Measurements from ENCODE around the gene TIMM29. TPM values are rescaled to one million over a fixed set of nuclear protein-coding genes. Genes with fewer than 3 reads are reported as not detected.

TIMM29 gene
- total and polyA plus RNA-seq, 2 of the 13 experiments (the other 11 are each of a cell fraction or from before 2014, with no cell fraction given) = 7.1 to 33.8 TPM

DNA sequence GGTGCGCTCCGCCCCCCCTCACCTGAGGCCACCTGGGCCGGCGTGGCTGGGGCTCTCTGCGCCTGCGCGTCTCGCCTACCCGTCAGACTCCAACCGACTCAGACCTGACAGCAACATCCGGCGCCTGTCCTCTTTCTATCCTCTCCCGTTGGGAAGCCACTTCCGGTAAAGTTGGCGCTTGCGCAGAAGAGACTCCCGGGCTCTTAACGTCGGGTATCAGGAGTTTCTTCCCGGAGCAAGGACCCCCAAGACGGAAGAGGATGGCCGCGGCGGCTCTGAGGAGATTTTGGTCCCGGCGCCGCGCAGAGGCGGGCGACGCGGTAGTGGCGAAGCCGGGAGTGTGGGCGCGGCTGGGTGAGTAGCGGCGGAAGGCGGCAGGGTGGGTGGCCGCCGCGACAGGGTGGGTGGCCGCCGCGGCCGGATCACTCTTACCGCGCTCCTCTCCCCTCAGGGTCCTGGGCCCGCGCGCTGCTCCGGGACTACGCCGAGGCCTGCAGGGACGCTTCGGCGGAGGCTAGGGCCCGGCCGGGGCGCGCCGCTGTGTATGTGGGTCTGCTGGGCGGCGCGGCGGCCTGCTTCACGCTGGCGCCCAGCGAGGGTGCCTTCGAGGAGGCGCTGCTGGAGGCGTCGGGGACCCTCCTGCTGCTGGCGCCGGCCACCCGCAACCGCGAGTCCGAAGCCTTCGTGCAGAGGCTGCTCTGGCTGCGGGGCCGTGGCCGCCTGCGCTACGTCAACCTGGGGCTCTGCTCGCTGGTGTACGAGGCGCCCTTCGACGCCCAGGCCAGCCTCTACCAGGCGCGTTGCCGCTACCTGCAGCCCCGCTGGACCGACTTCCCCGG lies at the start of gene TIMM29, which contains the start of gene YIPF2 (continued):
- TF ChIP-seq, protein P1, sequence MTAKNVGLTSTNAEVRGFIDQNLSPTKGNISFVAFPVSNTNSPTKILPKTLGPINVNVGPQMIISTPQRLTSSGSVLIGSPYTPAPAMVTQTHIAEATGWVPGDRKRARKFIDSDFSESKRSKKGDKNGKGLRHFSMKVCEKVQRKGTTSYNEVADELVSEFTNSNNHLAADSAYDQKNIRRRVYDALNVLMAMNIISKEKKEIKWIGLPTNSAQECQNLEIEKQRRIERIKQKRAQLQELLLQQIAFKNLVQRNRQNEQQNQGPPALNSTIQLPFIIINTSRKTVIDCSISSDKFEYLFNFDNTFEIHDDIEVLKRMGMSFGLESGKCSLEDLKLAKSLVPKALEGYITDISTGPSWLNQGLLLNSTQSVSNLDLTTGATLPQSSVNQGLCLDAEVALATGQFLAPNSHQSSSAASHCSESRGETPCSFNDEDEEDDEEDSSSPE (CRISPR knock-in tag; IDR thresholded peaks at IDR 0.05) = peak; percentile 61
- TF ChIP-seq SIX1 (CRISPR knock-in tag; IDR thresholded peaks at IDR 0.05; ENCODE audit: borderline replicate concordance) (no peak), ZNF12 (CRISPR knock-in tag; IDR thresholded peaks at IDR 0.05) (no peak), POLR2AphosphoS2 (IDR thresholded peaks at IDR 0.05; ENCODE audit: low read depth, low read length) (no peak), FLYWCH1 (CRISPR knock-in tag; IDR thresholded peaks at IDR 0.05) (0 out of 2 replicates have a peak, but pooled peaks have one; percentile 79), PRPF4 (IDR thresholded peaks at IDR 0.05; ENCODE audit: low read depth, low read length, poor library complexity, severe bottlenecking) (no peak), GATA4 (IDR thresholded peaks at IDR 0.05; ENCODE audit: borderline replicate concordance, low read depth) (0 out of 2 replicates have a peak, but pooled peaks have one; percentile 52), ZSCAN22 (CRISPR knock-in tag; IDR thresholded peaks at IDR 0.05) (no peak), ERF (CRISPR knock-in tag; IDR thresholded peaks at IDR 0.05) (peak; percentile 79), ZNF224 (CRISPR knock-in tag; IDR thresholded peaks at IDR 0.05) (no peak), ZNF577 (CRISPR knock-in tag; IDR thresholded peaks at IDR 0.05; ENCODE audit: borderline replicate concordance, low read depth) (0 out of 2 replicates have a peak, but pooled peaks have one; percentile 36), NR2F1 (CRISPR knock-in tag; IDR thresholded peaks at IDR 0.05) (no peak), XRCC5 (optimal IDR thresholded peaks at IDR 0.05; ENCODE audit: low read length) (peak; percentile 98), ZNF101 (CRISPR knock-in tag; IDR thresholded peaks at IDR 0.05; ENCODE audit: borderline replicate concordance, low read depth) (no peak), EZH2 (conservative IDR thresholded peaks at IDR 0.05; ENCODE audit: low read depth, low read length) (no peak)
- TF ChIP-seq, protein P2, sequence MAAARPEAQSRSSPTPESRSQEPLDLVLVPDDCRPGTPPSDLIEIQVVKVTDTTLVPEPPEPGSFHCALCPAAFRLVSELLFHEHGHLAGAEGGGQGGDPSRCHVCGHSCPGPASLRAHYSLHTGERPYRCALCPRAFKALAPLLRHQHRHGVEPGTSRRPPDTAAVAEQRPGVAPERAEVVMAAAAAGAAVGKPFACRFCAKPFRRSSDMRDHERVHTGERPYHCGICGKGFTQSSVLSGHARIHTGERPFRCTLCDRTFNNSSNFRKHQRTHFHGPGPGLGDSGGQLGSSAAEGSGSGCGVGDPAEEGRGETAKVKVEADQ (CRISPR knock-in tag; IDR thresholded peaks at IDR 0.05; ENCODE audit: borderline replicate concordance) = no peak
- TF ChIP-seq, protein P3, sequence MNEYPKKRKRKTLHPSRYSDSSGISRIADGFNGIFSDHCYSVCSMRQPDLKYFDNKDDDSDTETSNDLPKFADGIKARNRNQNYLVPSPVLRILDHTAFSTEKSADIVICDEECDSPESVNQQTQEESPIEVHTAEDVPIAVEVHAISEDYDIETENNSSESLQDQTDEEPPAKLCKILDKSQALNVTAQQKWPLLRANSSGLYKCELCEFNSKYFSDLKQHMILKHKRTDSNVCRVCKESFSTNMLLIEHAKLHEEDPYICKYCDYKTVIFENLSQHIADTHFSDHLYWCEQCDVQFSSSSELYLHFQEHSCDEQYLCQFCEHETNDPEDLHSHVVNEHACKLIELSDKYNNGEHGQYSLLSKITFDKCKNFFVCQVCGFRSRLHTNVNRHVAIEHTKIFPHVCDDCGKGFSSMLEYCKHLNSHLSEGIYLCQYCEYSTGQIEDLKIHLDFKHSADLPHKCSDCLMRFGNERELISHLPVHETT (CRISPR knock-in tag; conservative IDR thresholded peaks at IDR 0.05) = peak; percentile 77
- TF ChIP-seq, protein P4, sequence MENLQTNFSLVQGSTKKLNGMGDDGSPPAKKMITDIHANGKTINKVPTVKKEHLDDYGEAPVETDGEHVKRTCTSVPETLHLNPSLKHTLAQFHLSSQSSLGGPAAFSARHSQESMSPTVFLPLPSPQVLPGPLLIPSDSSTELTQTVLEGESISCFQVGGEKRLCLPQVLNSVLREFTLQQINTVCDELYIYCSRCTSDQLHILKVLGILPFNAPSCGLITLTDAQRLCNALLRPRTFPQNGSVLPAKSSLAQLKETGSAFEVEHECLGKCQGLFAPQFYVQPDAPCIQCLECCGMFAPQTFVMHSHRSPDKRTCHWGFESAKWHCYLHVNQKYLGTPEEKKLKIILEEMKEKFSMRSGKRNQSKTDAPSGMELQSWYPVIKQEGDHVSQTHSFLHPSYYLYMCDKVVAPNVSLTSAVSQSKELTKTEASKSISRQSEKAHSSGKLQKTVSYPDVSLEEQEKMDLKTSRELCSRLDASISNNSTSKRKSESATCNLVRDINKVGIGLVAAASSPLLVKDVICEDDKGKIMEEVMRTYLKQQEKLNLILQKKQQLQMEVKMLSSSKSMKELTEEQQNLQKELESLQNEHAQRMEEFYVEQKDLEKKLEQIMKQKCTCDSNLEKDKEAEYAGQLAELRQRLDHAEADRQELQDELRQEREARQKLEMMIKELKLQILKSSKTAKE (CRISPR knock-in tag; IDR thresholded peaks at IDR 0.05; ENCODE audit: borderline replicate concordance) = no peak
- TF ChIP-seq, protein P5, sequence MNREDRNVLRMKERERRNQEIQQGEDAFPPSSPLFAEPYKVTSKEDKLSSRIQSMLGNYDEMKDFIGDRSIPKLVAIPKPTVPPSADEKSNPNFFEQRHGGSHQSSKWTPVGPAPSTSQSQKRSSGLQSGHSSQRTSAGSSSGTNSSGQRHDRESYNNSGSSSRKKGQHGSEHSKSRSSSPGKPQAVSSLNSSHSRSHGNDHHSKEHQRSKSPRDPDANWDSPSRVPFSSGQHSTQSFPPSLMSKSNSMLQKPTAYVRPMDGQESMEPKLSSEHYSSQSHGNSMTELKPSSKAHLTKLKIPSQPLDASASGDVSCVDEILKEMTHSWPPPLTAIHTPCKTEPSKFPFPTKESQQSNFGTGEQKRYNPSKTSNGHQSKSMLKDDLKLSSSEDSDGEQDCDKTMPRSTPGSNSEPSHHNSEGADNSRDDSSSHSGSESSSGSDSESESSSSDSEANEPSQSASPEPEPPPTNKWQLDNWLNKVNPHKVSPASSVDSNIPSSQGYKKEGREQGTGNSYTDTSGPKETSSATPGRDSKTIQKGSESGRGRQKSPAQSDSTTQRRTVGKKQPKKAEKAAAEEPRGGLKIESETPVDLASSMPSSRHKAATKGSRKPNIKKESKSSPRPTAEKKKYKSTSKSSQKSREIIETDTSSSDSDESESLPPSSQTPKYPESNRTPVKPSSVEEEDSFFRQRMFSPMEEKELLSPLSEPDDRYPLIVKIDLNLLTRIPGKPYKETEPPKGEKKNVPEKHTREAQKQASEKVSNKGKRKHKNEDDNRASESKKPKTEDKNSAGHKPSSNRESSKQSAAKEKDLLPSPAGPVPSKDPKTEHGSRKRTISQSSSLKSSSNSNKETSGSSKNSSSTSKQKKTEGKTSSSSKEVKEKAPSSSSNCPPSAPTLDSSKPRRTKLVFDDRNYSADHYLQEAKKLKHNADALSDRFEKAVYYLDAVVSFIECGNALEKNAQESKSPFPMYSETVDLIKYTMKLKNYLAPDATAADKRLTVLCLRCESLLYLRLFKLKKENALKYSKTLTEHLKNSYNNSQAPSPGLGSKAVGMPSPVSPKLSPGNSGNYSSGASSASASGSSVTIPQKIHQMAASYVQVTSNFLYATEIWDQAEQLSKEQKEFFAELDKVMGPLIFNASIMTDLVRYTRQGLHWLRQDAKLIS (CRISPR knock-in tag; IDR thresholded peaks at IDR 0.05) = no peak

Data from HepG2 (cell line).